Raji (cell line): ENCODE results near the gene MKLN1.

ENCODE experiments used
- POLR2A ChIP-seq: IDR thresholded peaks from 2 replicates; pipeline ENCODE4 v1.6.1; 2011; ENCODE audit warnings: low read depth, low read length, control low read depth; ENCODE audit not compliant: insufficient read depth

Gene MKLN1

GRCh38 chr7:131330299-131330698 is 2.6 kb downstream of the MKLN1 start:
- no peak for TF ChIP-seq POLR2A

- TF ChIP-seq POLR2A: no peak
Measured at GRCh38 chr7:131331806-131332205, 4.1 kb downstream of the MKLN1 start.

- TF ChIP-seq POLR2A: no peak
Measured at GRCh38 chr7:131335639-131336381, 8.1 kb downstream of the MKLN1 start.

GRCh38 chr7:131336956-131337355 is 9.3 kb downstream of the MKLN1 start:
- no peak for TF ChIP-seq POLR2A

GRCh38 chr7:131338173-131338572 is 10.5 kb downstream of the MKLN1 start:
- TF ChIP-seq POLR2A: no peak

- no peak for TF ChIP-seq POLR2A
Measured at GRCh38 chr7:131338691-131339390, 11.2 kb downstream of the MKLN1 start.

- no peak for TF ChIP-seq POLR2A
Measured at GRCh38 chr7:131341690-131342089, 14.0 kb downstream of the MKLN1 start.

- TF ChIP-seq POLR2A: no peak
Measured at GRCh38 chr7:131342864-131343442, 15.3 kb downstream of the MKLN1 start.

GRCh38 chr7:131346885-131347592 is 19.4 kb downstream of the MKLN1 start:
- TF ChIP-seq POLR2A: no peak

GRCh38 chr7:131352032-131352431 is 24.4 kb downstream of the MKLN1 start:
- TF ChIP-seq POLR2A: no peak

GRCh38 chr7:131354390-131354789 is 26.7 kb downstream of the MKLN1 start:
- TF ChIP-seq POLR2A: no peak

GRCh38 chr7:131355917-131356777 is 28.5 kb downstream of the MKLN1 start:
- no peak for TF ChIP-seq POLR2A

- TF ChIP-seq POLR2A: no peak
Measured at GRCh38 chr7:131357282-131357880, 29.7 kb downstream of the MKLN1 start.

GRCh38 chr7:131358636-131359035 is 31.0 kb downstream of the MKLN1 start:
- no peak for TF ChIP-seq POLR2A
